GM18526 (cell line): ENCODE results near the gene BCAS1.

Experiments
- POLR2A ChIP-seq: IDR thresholded peaks from 3 replicates; pipeline ENCODE4 v1.6.1; 2011; ENCODE audit not compliant: insufficient read length; ENCODE audit errors: extremely low read depth

The BCAS1 gene

DNA sequence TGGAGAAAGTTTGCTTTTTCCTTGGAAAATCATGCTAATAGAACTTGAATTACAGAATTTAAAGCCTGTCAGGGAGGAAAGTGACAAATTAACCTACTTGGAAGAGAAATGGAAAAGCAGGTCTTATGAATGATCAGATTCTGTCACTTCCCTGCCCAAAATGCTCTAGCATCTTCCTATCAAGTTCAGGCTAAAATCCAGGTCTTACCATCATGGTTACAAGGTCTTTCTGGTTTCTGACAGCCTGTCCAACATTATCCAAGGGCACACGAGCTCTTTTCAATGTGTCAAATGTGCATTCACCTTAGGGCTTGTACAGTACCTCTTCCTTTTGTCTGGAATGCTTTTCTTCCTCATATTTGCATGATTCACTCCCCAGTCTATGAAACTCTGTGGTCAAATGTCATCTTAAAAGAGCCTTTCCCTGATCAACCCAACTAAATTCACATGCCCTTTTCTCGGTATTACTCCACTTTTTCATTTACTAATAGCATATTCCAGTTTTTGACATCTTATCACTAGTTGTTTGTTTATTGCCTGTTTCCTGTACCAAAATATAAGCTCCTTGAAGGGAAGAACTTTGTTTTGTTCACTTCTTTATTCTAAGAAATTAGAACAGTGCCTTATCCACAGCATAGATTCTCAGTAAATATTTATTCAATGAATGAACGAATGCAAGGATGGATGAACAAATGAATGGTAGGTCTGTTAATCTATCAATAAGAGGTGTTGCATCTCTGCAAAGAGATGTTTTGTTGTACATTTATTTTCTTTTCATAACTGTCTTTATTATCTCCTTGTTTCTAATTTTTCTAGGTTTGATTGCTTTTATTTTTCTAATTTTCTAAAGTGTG lies 139.5 kb downstream of the BCAS1 start:
- no peak for TF ChIP-seq POLR2A

DNA sequence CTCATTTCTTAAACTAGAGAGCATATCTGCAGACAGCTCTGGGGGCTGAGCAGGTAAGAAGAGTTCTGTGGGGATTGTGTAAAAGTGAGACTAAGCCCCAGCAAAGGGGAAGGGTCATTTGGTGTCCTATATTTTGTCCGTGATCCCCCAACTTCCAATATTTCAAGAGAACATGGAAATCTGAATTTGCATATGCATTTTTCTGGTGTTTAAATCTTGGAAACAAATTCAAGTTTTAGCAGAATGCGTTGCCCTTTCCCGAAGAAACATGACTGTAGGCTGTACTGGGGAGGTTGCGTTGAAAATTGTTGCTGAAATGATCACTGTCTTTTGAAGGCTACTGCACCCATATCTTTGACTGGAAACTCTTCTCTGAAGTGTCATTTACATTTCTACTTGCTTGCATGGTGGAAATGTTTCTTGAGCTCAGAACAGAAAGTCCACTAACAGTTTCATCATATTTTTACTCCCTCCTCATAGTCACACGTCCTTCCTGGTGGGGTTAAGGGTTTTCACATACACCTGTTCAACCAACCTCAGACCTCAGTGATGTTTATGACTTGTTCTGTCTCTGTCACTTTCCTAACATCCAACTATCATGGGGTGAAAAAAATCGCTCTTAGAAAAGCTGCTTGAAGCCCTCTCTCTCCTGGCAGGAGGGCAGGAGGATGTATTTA lies 140.3 kb downstream of the BCAS1 start:
- no peak for TF ChIP-seq POLR2A

DNA sequence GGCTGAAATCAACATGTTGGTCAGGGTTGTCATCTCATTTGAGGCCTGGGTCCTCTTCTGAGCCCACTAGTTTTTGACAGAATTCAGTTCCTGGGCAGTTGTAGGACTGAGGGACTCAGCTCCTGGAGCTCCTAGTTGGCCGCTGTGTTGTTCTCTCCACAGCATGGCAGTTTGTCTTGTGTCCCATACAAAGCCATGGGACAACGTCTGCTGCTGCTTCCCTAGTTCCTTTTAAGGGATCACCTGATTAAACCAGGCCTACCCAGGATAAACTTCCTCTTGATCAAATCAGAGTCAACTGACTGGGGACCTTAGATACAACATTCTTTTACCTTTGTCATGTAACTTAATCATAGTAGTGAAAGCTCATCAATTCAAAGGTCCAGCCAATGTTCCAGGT lies 141.0 kb downstream of the BCAS1 start:
- TF ChIP-seq POLR2A: no peak

DNA sequence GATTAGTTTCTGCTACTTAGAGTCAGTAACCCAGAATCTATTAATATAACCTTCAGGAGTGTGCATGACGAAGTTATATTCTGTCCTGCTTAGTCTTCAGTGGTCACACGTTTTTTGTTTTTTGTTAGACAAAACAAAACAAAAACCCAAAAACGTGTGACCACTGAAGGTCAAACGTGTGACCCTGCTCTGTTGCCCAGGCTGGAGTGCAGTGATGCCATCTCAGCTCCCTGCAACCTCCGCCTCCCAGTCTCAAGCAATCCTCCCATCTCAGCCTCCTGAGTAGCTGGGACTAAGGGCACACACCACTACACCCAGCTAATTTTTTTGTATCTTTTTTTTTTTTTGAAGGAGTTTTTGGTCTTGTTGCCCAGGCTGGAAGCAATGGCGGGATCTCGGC lies 142.4 kb downstream of the BCAS1 start:
- TF ChIP-seq POLR2A: no peak

DNA sequence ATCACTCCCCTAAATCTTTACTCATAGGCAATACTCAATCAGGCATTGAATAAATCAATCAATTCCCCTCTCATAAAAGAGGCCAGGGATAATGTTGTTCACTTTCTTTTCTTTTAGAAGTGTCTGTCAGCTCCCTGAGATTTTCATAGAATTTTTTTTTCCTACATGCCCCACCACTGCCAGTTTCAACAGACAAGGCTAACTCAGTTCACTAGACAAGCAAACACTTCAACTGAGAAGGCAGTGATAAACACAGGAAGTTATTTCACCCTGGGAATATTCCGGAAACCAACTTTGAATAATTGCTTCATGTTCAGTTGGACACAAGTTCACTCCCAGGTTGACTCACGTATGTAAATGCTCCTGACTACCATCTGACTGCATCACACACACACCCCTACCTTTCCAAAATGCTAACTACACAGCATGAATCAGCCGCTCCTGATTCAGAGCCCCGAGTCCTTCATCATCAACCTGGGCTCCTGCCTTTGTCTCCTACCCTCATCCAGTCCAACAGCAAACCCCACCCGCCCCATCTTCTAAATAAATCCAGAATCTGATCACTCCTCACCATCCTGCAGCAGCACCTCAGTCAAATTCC lies 143.9 kb downstream of the BCAS1 start:
- no peak for TF ChIP-seq POLR2A

DNA sequence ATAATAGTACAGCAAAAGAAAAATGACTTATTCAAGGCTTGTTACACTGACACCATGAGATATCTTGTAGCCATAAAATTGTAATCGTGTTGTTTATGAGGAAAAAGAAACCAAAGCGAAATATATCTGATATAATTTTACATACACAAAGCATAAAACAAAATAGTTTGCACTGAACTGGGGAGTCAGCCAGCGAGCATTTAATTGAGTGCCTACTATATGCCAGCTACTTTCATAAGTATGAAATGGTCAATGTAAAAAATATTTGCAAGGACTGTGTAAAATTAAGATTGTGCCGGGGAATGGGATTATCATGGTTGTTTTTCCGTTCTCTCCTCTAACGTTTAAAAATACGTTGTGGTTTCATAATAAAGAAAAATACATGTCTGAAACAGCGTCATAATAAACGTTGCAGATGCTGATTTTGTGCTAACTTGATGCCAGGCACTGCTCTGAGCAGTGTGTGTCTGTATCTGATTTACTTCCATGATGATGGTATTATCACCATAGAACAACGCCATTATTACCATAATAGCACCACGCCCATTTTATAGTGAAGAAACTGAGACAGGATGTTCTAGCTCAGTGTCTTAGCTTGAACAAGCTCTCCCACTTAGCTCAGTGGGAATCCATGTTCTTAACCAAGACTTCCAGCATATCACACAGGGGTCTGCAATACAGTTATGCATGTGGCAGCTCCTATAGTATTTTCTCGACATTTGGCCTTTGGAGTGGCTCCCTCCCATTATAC lies 144.6 kb downstream of the BCAS1 start:
- no peak for TF ChIP-seq POLR2A

DNA sequence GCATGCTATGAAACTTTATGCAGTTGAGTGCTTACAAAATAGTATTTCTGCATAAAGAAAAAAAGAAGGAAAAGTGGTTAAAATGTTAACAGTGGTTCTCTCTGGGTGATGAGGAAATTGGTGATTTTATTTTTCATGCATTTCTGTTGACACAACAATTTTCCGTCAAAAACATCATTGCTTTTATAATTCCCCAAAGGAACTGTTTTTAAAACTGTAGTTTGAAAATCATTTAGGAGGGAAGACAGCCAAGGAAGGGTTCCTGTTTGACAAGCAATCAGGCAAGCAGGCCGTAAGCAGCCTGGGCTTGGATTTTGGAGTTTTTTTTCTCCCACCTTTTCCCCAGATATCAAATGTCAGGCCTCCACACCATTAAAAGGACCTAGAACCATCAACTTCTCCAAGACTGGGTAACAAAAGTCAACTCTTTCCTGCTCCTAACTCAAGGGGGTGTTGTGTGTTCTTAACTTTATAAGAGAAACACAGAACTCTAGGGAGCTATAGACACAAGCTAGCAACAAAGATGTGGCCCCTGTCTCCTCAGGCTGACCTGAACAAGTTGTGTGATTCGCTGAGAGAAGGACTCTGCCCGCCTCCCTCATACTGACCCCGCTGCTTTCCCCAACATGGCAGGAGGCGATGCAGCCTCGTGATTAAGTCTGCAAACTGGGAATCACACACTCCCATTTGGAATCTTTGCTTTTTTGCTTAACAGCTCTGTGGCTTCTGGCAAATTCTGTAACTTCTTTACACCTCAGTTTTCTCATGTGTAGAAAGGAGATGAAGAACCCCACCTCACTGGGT lies 146.6 kb downstream of the BCAS1 start:
- TF ChIP-seq POLR2A: no peak

DNA sequence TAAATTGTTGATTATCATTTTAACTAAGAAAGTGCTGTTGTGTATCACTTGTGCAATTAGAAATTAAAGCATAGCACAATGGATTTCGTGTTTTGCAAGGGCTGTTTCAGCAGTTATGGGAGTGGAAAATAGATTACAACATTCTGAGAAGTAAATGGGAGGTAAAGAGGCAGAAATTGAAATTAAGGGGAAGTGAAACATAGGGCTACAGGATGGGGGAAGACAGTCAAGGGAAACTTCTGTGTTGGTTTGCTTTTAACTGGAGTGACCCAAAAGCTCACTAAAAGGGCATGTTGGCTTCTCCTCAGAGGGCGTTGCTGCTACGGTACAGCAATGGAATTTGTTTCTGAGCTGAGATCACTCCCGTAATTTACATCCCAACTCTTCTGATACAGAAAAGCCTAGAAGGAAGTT lies 147.5 kb downstream of the BCAS1 start:
- TF ChIP-seq POLR2A: no peak

DNA sequence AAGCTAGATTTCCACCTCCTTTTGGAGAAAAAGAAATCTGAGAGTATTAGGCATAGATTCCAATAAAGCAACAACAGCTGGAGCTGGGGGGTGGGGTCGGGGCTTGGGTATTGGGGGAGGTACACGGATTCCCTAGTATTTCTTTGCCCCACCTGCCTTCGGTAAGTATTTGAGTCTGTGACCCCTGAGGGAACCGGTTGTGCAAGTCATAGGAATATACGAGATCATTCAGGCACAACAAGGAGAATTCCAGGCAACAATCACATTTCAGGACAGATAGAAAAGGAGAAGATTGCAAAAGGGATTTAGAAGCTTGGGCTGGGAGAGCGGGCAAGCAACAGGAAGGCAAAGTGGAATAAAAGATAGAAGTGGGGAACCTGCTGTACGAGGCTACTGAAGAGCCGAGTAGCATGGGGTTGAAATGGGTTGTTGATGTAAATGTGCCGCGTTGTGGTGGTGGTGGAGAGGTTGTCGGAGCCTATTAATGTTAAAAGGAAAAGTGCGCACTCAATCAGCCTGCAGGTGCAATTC lies 148.9 kb downstream of the BCAS1 start:
- TF ChIP-seq POLR2A: no peak

DNA sequence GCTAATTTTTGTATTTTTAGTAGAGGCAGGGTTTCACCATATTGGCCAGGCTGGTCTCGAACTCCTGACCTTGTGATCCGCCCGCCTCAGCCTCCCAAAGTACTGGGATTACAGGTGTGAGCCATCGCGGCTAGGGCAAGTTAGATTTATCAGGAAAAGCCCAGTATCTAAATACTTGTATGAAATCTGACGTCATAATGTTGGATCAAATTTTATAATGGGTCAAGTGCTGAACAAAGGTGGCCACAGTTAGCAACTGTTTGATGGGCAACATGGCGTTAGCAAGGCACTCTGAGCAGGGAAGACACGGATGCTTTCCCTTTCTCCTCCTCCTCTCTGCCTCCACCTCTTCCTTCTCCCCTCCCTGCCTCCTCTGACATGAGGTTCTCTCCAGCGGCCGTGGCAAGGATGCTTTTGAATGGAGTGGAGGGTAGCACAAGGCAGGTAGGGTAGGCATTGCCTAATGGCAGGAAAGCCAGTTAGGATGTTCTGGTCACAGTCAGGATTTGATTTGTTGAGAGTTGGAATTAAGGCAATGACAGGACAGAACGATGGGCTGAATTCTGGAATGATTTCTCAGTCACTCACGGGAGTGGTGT lies 149.6 kb downstream of the BCAS1 start:
- no peak for TF ChIP-seq POLR2A

DNA sequence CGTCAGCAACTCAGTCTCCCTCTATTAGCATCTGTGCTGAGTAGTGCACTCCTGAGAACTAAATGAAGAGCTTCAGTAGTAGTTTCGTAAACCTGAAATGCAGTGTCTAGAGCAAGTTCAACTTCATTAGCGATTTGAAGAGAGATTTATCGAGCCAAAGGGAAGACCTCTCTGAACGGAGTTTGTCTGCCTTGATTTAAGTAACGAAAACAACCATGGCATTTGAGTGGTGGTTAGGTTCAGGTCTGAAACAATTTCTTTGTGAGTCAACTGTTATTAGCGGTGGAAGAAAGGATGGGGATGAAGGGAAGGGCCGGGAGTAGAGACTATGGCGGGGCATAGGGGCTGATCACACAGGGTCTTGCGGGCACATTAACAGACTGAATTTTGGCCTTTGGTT lies 150.5 kb downstream of the BCAS1 start:
- no peak for TF ChIP-seq POLR2A

DNA sequence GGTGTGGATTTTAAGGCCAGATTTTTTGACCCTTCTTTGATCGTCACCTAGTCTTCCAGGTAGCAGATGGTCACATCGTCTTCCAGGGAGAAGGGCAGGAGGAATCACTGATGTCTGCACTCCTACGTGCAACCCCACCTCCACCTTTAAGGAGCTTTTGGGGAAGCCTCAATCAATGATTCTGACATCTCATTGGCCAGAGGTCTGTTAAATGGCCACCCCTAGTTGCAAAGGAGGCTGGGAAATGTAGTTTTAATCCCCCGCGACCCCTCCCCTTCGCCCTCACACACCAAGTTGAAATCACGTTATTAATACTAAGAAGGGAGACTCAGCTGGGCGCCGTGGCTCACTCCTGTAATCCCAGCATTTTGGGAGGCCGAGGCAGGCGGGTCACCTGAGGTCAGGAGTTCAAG lies 151.4 kb downstream of the BCAS1 start:
- no peak for TF ChIP-seq POLR2A

DNA sequence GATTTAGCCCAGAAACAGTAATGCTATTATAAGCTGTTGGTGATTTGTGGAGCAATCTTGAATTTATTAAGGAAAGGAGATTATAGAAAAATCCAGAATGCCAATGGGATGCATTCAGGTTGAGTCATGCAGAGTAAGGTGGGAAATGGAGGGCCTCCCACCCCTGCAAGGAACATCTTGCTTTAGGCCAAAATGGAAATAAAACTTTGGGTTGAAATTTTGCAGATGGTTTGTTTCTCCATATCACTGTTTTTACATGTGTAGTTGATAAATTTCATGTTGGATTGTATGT lies 152.4 kb downstream of the BCAS1 start:
- TF ChIP-seq POLR2A: no peak
